Skeletal muscle tissue (tissue), 4 donors: ENCODE measurements around the gene CYTH3. TPM values are rescaled to one million over a fixed set of nuclear protein-coding genes. Genes with fewer than 3 reads are reported as not detected.

Experiments
- H3K27ac ChIP-seq: one replicate; pipeline ENCODE4 v1.7.0; 2013; ENCODE audit warnings: mild to moderate bottlenecking, low read depth, low read length, inconsistent platforms
- H3K27me3 ChIP-seq, 3 donors: one replicate each; pipeline ENCODE4 v1.7.0; 2013; ENCODE audit warnings: low read length in 3 of 3; ENCODE audit not compliant: control insufficient read depth in 3 of 3, insufficient read depth in 3 of 3
- H3K36me3 ChIP-seq, 3 donors: one replicate each; pipeline ENCODE4 v1.7.0; 2013; ENCODE audit warnings: low read length in 3 of 3; ENCODE audit not compliant: control insufficient read depth in 3 of 3, insufficient read depth in 3 of 3
- H3K4me1 ChIP-seq, 3 donors: one replicate each; pipeline ENCODE4 v1.7.0; 2013; ENCODE audit warnings: low read length in 3 of 3, mild to moderate bottlenecking in 3 of 3; ENCODE audit not compliant: control insufficient read depth in 3 of 3, insufficient read depth in 3 of 3
- H3K4me3 ChIP-seq, 3 donors: one replicate each; pipeline ENCODE4 v1.7.0; 2013; ENCODE audit warnings: low read length in 3 of 3
- H3K9ac ChIP-seq, 3 donors: one replicate each; pipeline ENCODE4 v1.7.0; 2013; ENCODE audit warnings: low read length in 3 of 3, mild to moderate bottlenecking in 3 of 3, moderate library complexity in 2 of 3, low read depth in 1 of 3
- H3K9me3 ChIP-seq, 3 donors: one replicate each; pipeline ENCODE4 v1.7.0; 2013; ENCODE audit warnings: low read length in 3 of 3; ENCODE audit not compliant: control insufficient read depth in 3 of 3
- total RNA-seq: library from RNA; depleted of rRNA; stranded (reverse); fragments of >200 nt; gene quantifications from one replicate; pipeline ENCODE4 v1.2.3, GENCODE V29; 2014
- donor health status: Osteomylitis.

Gene CYTH3
- total RNA-seq, 1 donor from 2014 or later, result 19.3 TPM

- no peaks in the 10 kb centered on the region for H3K36me3 ChIP-seq
These were observed 23.4 kb downstream of the CYTH3 start for GRCh38 chr7:6249043-6249442.

GRCh38 chr7:6248581-6248980 is 23.8 kb downstream of the CYTH3 start:
- H3K27ac ChIP-seq, result no peak overlapping the region
- no peak overlapping the region for H3K4me3 ChIP-seq
- no peaks in the 10 kb centered on the region for H3K27me3 ChIP-seq
- no peaks in the 10 kb centered on the region for H3K9me3 ChIP-seq
- no peak overlapping the region for H3K9ac ChIP-seq
- peaks cover 21 to 37% (median 23%) of the 10 kb centered on the region in 3 donors for H3K4me1 ChIP-seq
- no peaks in the 10 kb centered on the region for H3K36me3 ChIP-seq

More at GRCh38 chr7:6249043-6249442, 23.4 kb downstream of the CYTH3 start:
- Histone ChIP-seq H3K27me3 (no peaks in the 10 kb centered on the region), H3K4me1 (peaks cover 21 to 37% (median 23%) of the 10 kb centered on the region in 3 donors), H3K9ac (no peak overlapping the region), H3K9me3 (no peaks in the 10 kb centered on the region), H3K27ac (no peak overlapping the region), H3K4me3 (no peak overlapping the region)

- Histone ChIP-seq H3K4me3 (no peak overlapping the region), H3K9ac (no peak overlapping the region), H3K36me3 (no peaks in the 10 kb centered on the region), H3K4me1 (peaks cover 8 to 19% (median 11%) of the 10 kb centered on the region in 3 donors), H3K27ac (no peak overlapping the region), H3K27me3 (no peaks in the 10 kb centered on the region), H3K9me3 (no peaks in the 10 kb centered on the region)
These were observed 26.0 kb downstream of the CYTH3 start for GRCh38 chr7:6246251-6246917.

- no peak overlapping the region for H3K9ac ChIP-seq
- peaks cover 4 to 6% (median 5%) of the 10 kb centered on the region in 3 donors for H3K4me1 ChIP-seq
These were observed 28.4 kb downstream of the CYTH3 start for GRCh38 chr7:6244021-6244420.

GRCh38 chr7:6243168-6243567 is 29.3 kb downstream of the CYTH3 start:
- H3K9me3 ChIP-seq, result no peaks in the 10 kb centered on the region
- no peak overlapping the region for H3K27ac ChIP-seq
- H3K27me3 ChIP-seq, result no peaks in the 10 kb centered on the region
- H3K9ac ChIP-seq, result no peak overlapping the region
- no peaks in the 10 kb centered on the region for H3K36me3 ChIP-seq
- H3K4me3 ChIP-seq, result no peak overlapping the region
- peaks cover under 1 to 4% (median 3%) of the 10 kb centered on the region in 3 donors for H3K4me1 ChIP-seq

More at GRCh38 chr7:6244021-6244420, 28.4 kb downstream of the CYTH3 start:
- Histone ChIP-seq H3K27me3 (no peaks in the 10 kb centered on the region), H3K9me3 (no peaks in the 10 kb centered on the region), H3K27ac (no peak overlapping the region), H3K4me3 (no peak overlapping the region), H3K36me3 (no peaks in the 10 kb centered on the region)

- H3K9me3 ChIP-seq, result no peaks in the 10 kb centered on the region
- no peak overlapping the region for H3K9ac ChIP-seq
- H3K27me3 ChIP-seq, result no peaks in the 10 kb centered on the region
- H3K36me3 ChIP-seq, result no peaks in the 10 kb centered on the region
- H3K27ac ChIP-seq, result no peak overlapping the region
- H3K4me3 ChIP-seq, result no peak overlapping the region
- H3K4me1 ChIP-seq, result peaks cover 0 to 4% (median under 1%) of the 10 kb centered on the region in 3 donors
These were observed 29.9 kb downstream of the CYTH3 start for GRCh38 chr7:6242561-6242960.

- Histone ChIP-seq H3K4me1 (peaks cover 0 to 4% (median 0%) of the 10 kb centered on the region in 3 donors), H3K9me3 (no peaks in the 10 kb centered on the region), H3K27ac (no peak overlapping the region), H3K36me3 (no peaks in the 10 kb centered on the region), H3K9ac (no peak overlapping the region), H3K4me3 (no peak overlapping the region), H3K27me3 (no peaks in the 10 kb centered on the region)
These were observed 30.8 kb downstream of the CYTH3 start for GRCh38 chr7:6241607-6241973.

GRCh38 chr7:6238309-6238925 is 34.0 kb downstream of the CYTH3 start:
- peaks cover 0 to 3% (median 3%) of the 10 kb centered on the region in 3 donors for H3K4me1 ChIP-seq
- H3K9ac ChIP-seq, result no peak overlapping the region

GRCh38 chr7:6237730-6238129 is 34.7 kb downstream of the CYTH3 start:
- no peaks in the 10 kb centered on the region for H3K27me3 ChIP-seq
- no peak overlapping the region for H3K9ac ChIP-seq
- no peaks in the 10 kb centered on the region for H3K36me3 ChIP-seq
- H3K4me3 ChIP-seq, result no peak overlapping the region
- H3K4me1 ChIP-seq, result peaks cover 2 to 7% (median 3%) of the 10 kb centered on the region in 3 donors
- H3K27ac ChIP-seq, result no peak overlapping the region
- H3K9me3 ChIP-seq, result no peaks in the 10 kb centered on the region

More at GRCh38 chr7:6238309-6238925, 34.0 kb downstream of the CYTH3 start:
- Histone ChIP-seq H3K9me3 (no peaks in the 10 kb centered on the region), H3K27ac (no peak overlapping the region), H3K36me3 (no peaks in the 10 kb centered on the region), H3K4me3 (no peak overlapping the region), H3K27me3 (no peaks in the 10 kb centered on the region)

GRCh38 chr7:6237011-6237410 is 35.4 kb downstream of the CYTH3 start:
- H3K9me3 ChIP-seq, result no peaks in the 10 kb centered on the region
- no peaks in the 10 kb centered on the region for H3K27me3 ChIP-seq
- peaks cover 4 to 13% (median 7%) of the 10 kb centered on the region in 3 donors for H3K4me1 ChIP-seq
- no peaks in the 10 kb centered on the region for H3K36me3 ChIP-seq
- no peak overlapping the region for H3K9ac ChIP-seq
- H3K4me3 ChIP-seq, result no peak overlapping the region
- no peak overlapping the region for H3K27ac ChIP-seq
